Rectal smooth muscle tissue (tissue), 1 donor: ENCODE results near the gene NR0B2.

Source experiments
- H3K27ac ChIP-seq: one replicate; pipeline ENCODE4 v1.7.0; 2013; ENCODE audit warnings: low read depth, low read length, inconsistent platforms
- H3K27me3 ChIP-seq: one replicate; pipeline ENCODE4 v1.7.0; 2013; ENCODE audit warnings: low read length; ENCODE audit not compliant: control insufficient read depth, insufficient read depth
- H3K36me3 ChIP-seq: one replicate; pipeline ENCODE4 v1.7.0; 2013; ENCODE audit warnings: low read length; ENCODE audit not compliant: control insufficient read depth, insufficient read depth
- H3K4me1 ChIP-seq: one replicate; pipeline ENCODE4 v1.7.0; 2013; ENCODE audit warnings: low read length; ENCODE audit not compliant: control insufficient read depth, insufficient read depth
- H3K4me3 ChIP-seq: one replicate; pipeline ENCODE4 v1.7.0; 2013; ENCODE audit warnings: low read length
- H3K9ac ChIP-seq: one replicate; pipeline ENCODE4 v1.7.0; 2013; ENCODE audit warnings: low read length

The NR0B2 gene

DNA sequence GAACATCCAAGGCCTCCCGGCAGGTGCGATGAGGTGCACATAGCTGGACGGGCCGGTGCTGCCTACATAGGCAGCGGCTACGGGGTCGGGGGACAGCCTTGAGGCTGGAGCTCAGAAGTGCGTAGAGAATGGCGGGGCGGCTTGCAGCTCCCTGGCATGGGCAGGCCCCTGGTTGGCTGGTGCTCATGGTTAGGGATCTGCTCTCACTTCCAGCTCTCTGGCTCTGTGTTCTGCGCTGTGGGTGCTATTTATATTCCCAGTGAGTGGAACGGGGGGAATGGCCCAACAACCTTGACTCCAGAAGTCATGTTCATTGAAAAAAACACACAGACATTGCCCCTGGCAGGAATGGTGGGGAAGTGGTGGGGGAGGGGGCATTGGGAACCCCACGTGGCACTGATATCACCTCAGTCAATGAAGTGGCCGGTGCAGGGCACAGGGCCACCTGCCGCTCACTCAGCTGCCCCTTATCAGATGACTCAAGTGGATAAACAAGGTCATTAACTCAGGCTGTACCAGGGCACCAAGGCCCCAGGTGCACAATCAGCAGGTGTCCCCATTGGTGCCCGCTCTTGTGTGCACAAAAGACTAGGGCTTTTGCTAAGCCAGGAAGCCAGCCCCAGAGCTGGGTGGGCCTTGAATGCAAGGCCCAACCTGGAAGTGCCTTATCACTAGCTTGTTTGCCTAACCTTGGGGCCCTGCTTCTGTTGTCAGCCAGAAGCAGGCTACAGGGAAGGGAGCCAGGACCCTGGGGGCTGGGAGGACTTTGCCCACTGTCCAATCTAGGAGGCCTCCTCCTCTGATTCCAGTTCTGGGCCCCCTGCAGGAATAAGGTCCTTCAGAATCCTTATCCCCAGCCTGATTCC lies at the start of gene NR0B2:
Gene NR0B2 (minus strand): TSS at position 222 of the 866 bp plus-strand sequence. CDS start 35 bp downstream, at position 187.
- Histone ChIP-seq H3K9ac (no peak within 1 kb of the TSS), H3K4me3 (no peak within 1 kb of the TSS), H3K36me3 (no peaks in the 10 kb centered on the region), H3K27me3 (no peaks in the 10 kb centered on the region), H3K4me1 (no peaks in the 10 kb centered on the region), H3K27ac (no peak within 1 kb of the TSS)

- Histone ChIP-seq H3K27ac (no peak overlapping the region), H3K9ac (no peak overlapping the region), H3K27me3 (peaks cover 5% of the 10 kb centered on the region), H3K4me1 (no peaks in the 10 kb centered on the region), H3K36me3 (no peaks in the 10 kb centered on the region), H3K4me3 (no peak overlapping the region)
Observed at GRCh38 chr1:26961826-26962225, 48.1 kb upstream of the NR0B2 start.

- Histone ChIP-seq H3K4me3 (peak overlapping the region; percentile 40), H3K4me1 (no peaks in the 10 kb centered on the region), H3K36me3 (no peaks in the 10 kb centered on the region), H3K27me3 (peaks cover 5% of the 10 kb centered on the region), H3K9ac (no peak overlapping the region), H3K27ac (no peak overlapping the region)
Observed at GRCh38 chr1:26960625-26960966, 46.8 kb upstream of the NR0B2 start.

GRCh38 chr1:26959722-26960624 lies 46.2 kb upstream of the NR0B2 start, which contains the start of gene KDF1:
KDF1 (minus strand) TSS chr1:26960468; CDS start chr1:26952380, 8,088 bp downstream.
- H3K4me1 ChIP-seq = no peaks in the 10 kb centered on the region
- no peaks in the 10 kb centered on the region for H3K36me3 ChIP-seq
- H3K4me3 ChIP-seq = peak within 1 kb of the TSS; percentile 63
- H3K27me3 ChIP-seq = peaks cover 5% of the 10 kb centered on the region
- peak within 1 kb of the TSS; percentile 16 for H3K9ac ChIP-seq
- H3K27ac ChIP-seq = no peak within 1 kb of the TSS

- Histone ChIP-seq H3K4me1 (no peaks in the 10 kb centered on the region), H3K27me3 (peaks cover 5% of the 10 kb centered on the region), H3K9ac (peak overlapping the region; percentile 16), H3K4me3 (peak overlapping the region; percentile 63), H3K36me3 (no peaks in the 10 kb centered on the region), H3K27ac (no peak overlapping the region)
Observed at GRCh38 chr1:26959270-26959669, 45.5 kb upstream of the NR0B2 start.

GRCh38 chr1:26957306-26957705 lies 43.5 kb upstream of the NR0B2 start:
- Histone ChIP-seq H3K4me3 (no peak overlapping the region), H3K36me3 (no peaks in the 10 kb centered on the region), H3K27me3 (peaks cover 5% of the 10 kb centered on the region), H3K27ac (no peak overlapping the region), H3K9ac (no peak overlapping the region), H3K4me1 (no peaks in the 10 kb centered on the region)

- no peak overlapping the region for H3K9ac ChIP-seq
- no peak overlapping the region for H3K27ac ChIP-seq
- no peaks in the 10 kb centered on the region for H3K4me1 ChIP-seq
- H3K36me3 ChIP-seq = no peaks in the 10 kb centered on the region
- H3K4me3 ChIP-seq = no peak overlapping the region
- peaks cover 5% of the 10 kb centered on the region for H3K27me3 ChIP-seq
Observed at GRCh38 chr1:26956321-26956720, 42.5 kb upstream of the NR0B2 start.

GRCh38 chr1:26953374-26953773 lies 39.6 kb upstream of the NR0B2 start:
- Histone ChIP-seq H3K36me3 (no peaks in the 10 kb centered on the region), H3K4me3 (no peak overlapping the region), H3K27ac (no peak overlapping the region), H3K27me3 (no peaks in the 10 kb centered on the region), H3K9ac (no peak overlapping the region), H3K4me1 (no peaks in the 10 kb centered on the region)

DNA sequence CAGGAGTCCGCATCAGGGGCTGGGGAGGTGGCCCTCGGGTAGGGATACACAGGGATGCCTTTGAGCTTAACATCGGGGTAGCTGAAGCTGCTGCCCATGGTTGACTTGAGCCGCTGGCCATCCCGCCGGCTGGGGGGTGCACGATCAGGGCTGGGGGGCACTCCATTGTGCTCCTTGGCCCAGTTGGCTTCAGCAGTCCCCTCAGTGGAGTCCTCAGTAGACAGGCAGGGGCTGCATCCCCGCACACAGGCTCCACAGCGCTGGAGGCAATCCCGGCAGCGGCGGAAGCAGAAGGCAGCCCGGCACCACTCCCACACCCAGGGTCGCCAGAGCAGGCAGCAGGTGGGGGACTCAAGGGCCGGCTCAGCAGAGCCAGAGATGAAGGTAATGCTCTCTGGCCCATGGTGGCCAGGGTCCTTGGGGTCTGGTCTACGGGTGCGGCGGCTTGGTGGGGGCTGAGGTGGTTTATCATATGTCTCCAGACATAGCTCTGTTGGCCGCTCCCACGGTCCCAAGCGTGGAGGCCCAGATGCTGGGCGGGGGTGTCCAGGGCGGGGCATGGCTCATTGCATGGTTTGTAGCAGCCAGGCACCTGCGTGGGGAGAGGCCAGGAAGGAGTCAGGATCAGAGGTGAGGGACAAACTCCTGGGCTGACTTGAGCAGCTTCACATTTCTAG lies 38.2 kb upstream of the NR0B2 start:
- Histone ChIP-seq H3K27me3 (no peaks in the 10 kb centered on the region), H3K4me1 (no peaks in the 10 kb centered on the region), H3K4me3 (no peak overlapping the region), H3K36me3 (no peaks in the 10 kb centered on the region), H3K9ac (no peak overlapping the region), H3K27ac (no peak overlapping the region)

DNA sequence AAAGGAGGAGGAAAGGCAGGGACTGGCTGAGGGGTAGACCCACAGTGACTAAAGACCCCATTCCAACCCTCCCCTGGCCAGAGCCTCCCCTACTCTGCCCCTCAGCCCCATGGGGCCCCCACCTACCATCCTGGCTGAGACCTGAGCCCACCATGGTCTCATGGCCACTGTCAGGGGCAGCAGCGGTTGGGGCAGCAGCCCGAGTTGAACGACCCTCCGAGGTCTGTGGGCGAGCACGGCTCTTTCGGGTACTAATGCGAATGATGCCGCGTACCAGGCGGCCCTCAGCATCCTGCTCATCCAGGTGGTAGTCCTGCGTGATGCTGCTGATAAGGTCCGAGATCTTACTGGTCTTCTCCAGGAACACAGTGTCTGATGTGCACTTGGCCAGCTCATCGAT lies 37.4 kb upstream of the NR0B2 start:
- no peak overlapping the region for H3K4me3 ChIP-seq
- no peaks in the 10 kb centered on the region for H3K36me3 ChIP-seq
- H3K27me3 ChIP-seq = no peaks in the 10 kb centered on the region
- H3K9ac ChIP-seq = no peak overlapping the region
- H3K27ac ChIP-seq = no peak overlapping the region
- H3K4me1 ChIP-seq = no peaks in the 10 kb centered on the region

DNA sequence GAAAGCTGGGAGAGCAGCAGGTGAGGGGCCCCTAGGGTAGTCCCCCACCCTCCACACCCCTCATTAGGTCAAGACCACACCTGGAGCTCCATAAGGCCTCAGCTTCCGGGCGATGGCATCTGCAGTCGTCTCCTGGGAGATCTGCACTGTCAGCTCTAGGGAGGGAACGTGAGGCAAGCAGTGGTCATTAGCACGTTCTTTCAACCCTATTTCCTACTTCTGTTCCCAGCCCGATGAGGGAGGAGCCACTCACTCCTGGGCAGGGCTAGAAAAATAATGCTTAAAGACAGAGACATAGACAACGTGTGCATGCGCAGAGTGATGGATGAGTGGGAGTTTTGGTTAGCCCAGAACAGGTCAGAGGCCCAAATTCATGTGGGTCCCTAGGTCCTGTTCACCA lies 36.8 kb upstream of the NR0B2 start:
- no peak overlapping the region for H3K9ac ChIP-seq
- H3K27ac ChIP-seq = no peak overlapping the region
- H3K4me1 ChIP-seq = no peaks in the 10 kb centered on the region
- peaks cover 2% of the 10 kb centered on the region for H3K36me3 ChIP-seq
- H3K27me3 ChIP-seq = no peaks in the 10 kb centered on the region
- H3K4me3 ChIP-seq = no peak overlapping the region

GRCh38 chr1:26949926-26950319 lies 36.1 kb upstream of the NR0B2 start:
- H3K27me3 ChIP-seq = no peaks in the 10 kb centered on the region
- H3K36me3 ChIP-seq = peaks cover 9% of the 10 kb centered on the region
- H3K9ac ChIP-seq = no peak overlapping the region
- H3K27ac ChIP-seq = no peak overlapping the region
- no peaks in the 10 kb centered on the region for H3K4me1 ChIP-seq
- H3K4me3 ChIP-seq = no peak overlapping the region
